ENCODE measurements around the gene WWOX. TPM values are rescaled to one million over a fixed set of nuclear protein-coding genes. Genes with fewer than 3 reads are reported as not detected.

The WWOX gene
- total and polyA plus RNA-seq, 2 of the 13 experiments (the other 11 are each of a cell fraction or from before 2014, with no cell fraction given) = 9.1 to 37.4 TPM

DNA sequence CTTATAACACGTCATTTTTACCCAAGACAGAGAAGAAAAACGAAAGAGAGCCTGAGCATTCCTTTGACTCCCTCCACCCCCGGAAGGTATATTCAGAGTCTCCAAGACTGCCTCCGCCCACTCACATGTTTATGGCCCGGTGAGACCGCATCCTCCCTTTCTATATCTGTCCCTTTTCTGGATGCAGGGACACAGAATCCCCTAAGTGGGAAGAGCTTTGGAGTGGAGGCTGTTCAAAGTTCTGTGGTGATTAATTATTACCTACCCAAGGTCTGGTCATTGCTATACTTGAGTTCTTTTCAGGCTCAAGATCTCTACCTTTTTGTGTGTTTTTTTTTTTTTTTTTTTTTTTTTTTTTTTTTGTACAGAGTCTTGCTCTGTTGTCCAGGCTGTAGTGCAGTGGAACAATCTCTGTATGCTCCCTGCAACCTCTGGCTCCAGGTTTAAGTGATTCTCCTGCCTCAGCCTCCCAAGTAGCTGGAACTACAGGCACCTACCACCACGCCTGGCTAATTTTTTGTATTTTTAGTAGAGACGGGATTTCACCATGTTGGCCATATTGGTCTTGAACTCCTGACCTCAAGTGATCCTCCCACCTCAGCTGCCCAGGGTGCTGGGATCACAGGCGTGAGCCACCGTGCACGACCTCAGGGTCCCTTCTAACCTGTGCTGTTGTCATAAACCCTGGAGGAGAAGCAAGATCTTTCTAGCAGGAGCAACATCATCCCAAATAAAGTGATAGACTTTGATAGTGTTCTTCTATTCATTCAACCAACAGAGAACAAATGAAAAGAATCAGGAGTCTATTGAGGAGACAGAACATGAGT is 407.1 kb downstream of the WWOX start (continued):
- TF ChIP-seq, protein P1, sequence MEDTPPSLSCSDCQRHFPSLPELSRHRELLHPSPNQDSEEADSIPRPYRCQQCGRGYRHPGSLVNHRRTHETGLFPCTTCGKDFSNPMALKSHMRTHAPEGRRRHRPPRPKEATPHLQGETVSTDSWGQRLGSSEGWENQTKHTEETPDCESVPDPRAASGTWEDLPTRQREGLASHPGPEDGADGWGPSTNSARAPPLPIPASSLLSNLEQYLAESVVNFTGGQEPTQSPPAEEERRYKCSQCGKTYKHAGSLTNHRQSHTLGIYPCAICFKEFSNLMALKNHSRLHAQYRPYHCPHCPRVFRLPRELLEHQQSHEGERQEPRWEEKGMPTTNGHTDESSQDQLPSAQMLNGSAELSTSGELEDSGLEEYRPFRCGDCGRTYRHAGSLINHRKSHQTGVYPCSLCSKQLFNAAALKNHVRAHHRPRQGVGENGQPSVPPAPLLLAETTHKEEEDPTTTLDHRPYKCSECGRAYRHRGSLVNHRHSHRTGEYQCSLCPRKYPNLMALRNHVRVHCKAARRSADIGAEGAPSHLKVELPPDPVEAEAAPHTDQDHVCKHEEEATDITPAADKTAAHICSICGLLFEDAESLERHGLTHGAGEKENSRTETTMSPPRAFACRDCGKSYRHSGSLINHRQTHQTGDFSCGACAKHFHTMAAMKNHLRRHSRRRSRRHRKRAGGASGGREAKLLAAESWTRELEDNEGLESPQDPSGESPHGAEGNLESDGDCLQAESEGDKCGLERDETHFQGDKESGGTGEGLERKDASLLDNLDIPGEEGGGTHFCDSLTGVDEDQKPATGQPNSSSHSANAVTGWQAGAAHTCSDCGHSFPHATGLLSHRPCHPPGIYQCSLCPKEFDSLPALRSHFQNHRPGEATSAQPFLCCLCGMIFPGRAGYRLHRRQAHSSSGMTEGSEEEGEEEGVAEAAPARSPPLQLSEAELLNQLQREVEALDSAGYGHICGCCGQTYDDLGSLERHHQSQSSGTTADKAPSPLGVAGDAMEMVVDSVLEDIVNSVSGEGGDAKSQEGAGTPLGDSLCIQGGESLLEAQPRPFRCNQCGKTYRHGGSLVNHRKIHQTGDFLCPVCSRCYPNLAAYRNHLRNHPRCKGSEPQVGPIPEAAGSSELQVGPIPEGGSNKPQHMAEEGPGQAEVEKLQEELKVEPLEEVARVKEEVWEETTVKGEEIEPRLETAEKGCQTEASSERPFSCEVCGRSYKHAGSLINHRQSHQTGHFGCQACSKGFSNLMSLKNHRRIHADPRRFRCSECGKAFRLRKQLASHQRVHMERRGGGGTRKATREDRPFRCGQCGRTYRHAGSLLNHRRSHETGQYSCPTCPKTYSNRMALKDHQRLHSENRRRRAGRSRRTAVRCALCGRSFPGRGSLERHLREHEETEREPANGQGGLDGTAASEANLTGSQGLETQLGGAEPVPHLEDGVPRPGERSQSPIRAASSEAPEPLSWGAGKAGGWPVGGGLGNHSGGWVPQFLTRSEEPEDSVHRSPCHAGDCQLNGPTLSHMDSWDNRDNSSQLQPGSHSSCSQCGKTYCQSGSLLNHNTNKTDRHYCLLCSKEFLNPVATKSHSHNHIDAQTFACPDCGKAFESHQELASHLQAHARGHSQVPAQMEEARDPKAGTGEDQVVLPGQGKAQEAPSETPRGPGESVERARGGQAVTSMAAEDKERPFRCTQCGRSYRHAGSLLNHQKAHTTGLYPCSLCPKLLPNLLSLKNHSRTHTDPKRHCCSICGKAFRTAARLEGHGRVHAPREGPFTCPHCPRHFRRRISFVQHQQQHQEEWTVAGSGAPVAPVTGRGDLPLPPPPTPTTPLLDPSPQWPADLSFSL (CRISPR knock-in tag; IDR thresholded peaks at IDR 0.05) = peak; percentile 62; the same call in 1 of the 2 replicates
- TF ChIP-seq ZNF337 (CRISPR knock-in tag; IDR thresholded peaks at IDR 0.05; ENCODE audit: borderline replicate concordance, low read depth) (0 out of 2 replicates have a peak, but pooled peaks have one; percentile 9), RXRA (CRISPR knock-in tag; IDR thresholded peaks at IDR 0.05) (peak; percentile 56; the same call in 1 of the 2 replicates), ZNF205 (CRISPR knock-in tag; IDR thresholded peaks at IDR 0.05) (no peak), IKZF1 (IDR thresholded peaks at IDR 0.05) (no peak), ZBTB20 (CRISPR knock-in tag; IDR thresholded peaks at IDR 0.05; ENCODE audit: borderline replicate concordance, low read depth) (no peak)
- TF ChIP-seq, protein P2, sequence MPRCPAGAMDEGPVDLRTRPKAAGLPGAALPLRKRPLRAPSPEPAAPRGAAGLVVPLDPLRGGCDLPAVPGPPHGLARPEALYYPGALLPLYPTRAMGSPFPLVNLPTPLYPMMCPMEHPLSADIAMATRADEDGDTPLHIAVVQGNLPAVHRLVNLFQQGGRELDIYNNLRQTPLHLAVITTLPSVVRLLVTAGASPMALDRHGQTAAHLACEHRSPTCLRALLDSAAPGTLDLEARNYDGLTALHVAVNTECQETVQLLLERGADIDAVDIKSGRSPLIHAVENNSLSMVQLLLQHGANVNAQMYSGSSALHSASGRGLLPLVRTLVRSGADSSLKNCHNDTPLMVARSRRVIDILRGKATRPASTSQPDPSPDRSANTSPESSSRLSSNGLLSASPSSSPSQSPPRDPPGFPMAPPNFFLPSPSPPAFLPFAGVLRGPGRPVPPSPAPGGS (CRISPR knock-in tag; IDR thresholded peaks at IDR 0.05) = no peak
- TF ChIP-seq, protein P3, sequence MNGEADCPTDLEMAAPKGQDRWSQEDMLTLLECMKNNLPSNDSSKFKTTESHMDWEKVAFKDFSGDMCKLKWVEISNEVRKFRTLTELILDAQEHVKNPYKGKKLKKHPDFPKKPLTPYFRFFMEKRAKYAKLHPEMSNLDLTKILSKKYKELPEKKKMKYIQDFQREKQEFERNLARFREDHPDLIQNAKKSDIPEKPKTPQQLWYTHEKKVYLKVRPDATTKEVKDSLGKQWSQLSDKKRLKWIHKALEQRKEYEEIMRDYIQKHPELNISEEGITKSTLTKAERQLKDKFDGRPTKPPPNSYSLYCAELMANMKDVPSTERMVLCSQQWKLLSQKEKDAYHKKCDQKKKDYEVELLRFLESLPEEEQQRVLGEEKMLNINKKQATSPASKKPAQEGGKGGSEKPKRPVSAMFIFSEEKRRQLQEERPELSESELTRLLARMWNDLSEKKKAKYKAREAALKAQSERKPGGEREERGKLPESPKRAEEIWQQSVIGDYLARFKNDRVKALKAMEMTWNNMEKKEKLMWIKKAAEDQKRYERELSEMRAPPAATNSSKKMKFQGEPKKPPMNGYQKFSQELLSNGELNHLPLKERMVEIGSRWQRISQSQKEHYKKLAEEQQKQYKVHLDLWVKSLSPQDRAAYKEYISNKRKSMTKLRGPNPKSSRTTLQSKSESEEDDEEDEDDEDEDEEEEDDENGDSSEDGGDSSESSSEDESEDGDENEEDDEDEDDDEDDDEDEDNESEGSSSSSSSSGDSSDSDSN (CRISPR knock-in tag; IDR thresholded peaks at IDR 0.05) = 0 out of 2 replicates have a peak, but pooled peaks have one; percentile 18
